Stimulated activated naive B cell treated with anti-CD40 and anti-IgM and Interleukin-4, amounts not matched to agents 10 μg/mL and 1 μg/mL and 100 μg/mL, for 72 hours (primary cell): ENCODE measurements around the gene GRK4.
A peak's percentile ranks its signal among the peaks of the same experiment; 100 is the strongest.

Source experiments
- ATAC-seq, 2 donors: fragments of 150-1000 bp; cut with Tn5 transposase; replicated peaks; 2 replicates each; pipeline ENCODE4 v1.10.0; 2021; ENCODE audit warnings: moderate library complexity in 1 of 2
- DNase-seq: peaks from one replicate; pipeline ENCODE4 v3.0.0; 2021
- H3K27ac Mint-ChIP-seq: one replicate; pipeline ENCODE4 v1.8.0; 2022; ENCODE audit warnings: mild to moderate bottlenecking, mixed read lengths
- H3K27me3 Mint-ChIP-seq, 2 donors: one replicate each; pipeline ENCODE4 v1.8.0; 2022; ENCODE audit warnings: mixed read lengths in 2 of 2
- H3K36me3 Mint-ChIP-seq, 2 donors: one replicate each; pipeline ENCODE4 v1.8.0; 2022; ENCODE audit warnings: mixed read lengths in 2 of 2, mild to moderate bottlenecking in 1 of 2
- H3K4me1 Mint-ChIP-seq, 2 donors: one replicate each; pipeline ENCODE4 v1.8.0; 2022; ENCODE audit warnings: mixed read lengths in 2 of 2, mild to moderate bottlenecking in 1 of 2
- H3K4me3 Mint-ChIP-seq, 2 donors: one replicate each; pipeline ENCODE4 v1.8.0; 2022; ENCODE audit warnings: mild to moderate bottlenecking in 2 of 2, mixed read lengths in 2 of 2, moderate library complexity in 1 of 2
- H3K9me3 Mint-ChIP-seq, 2 donors: one replicate each; pipeline ENCODE4 v1.8.0; 2022; ENCODE audit warnings: mixed read lengths in 2 of 2, mild to moderate bottlenecking in 1 of 2

The GRK4 gene

DNA sequence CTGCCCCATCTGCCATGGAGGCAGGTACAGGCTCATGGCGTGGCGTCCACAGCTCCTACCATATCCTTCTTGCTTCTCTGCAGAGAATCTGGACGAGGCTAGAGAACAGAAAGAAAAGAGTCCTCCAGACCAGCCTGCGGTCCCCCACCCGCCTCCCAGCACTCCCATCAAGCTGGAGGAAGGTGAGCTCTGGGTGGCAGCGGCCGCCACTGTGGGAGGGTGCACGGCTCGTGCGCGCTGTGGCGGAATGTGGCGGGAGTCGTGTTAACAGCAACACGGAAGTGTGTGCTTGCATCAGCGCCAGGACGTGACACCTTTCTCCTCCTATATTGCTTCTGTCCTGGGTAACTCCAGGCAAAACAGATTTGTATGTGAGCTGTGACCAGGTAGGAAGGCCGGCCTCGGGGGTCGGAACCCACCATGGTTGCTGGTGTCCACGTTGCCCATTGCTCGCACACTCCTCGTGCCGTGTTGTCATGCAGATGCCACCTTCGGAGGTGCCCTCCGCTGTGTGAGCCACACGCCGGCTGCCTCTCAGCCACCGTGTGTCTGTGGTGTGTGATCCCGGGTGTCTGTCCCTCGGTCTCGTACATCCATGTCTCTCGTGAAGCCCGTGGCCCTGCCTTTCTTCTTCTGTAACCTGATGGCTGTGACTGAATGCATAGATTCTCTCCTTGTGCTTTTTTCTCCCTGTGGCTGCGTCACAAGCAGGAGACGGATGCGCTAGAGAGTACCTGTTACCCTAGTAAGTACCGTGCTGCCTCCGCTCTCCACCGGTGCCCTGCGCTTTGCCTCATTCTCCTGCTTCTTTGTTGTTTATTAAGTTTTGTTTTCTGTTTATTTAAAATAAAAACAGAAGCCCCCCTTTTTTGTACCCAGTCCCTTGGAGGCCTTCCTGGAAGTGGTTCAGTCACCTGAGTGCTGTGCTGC lies 37.2 kb upstream of the GRK4 start:
- Mint-ChIP-seq H3K4me3 (no peak overlapping the region), H3K27me3 (no peaks in the 10 kb centered on the region), H3K36me3 (peaks cover 38 to 73% of the 10 kb centered on the region in 2 donors), H3K4me1 (peaks cover 22 to 37% of the 10 kb centered on the region in 2 donors), H3K9me3 (no peaks in the 10 kb centered on the region), H3K27ac (peak overlapping the region; percentile 86)
- no peak for DNase-seq
- no peak for ATAC-seq

GRCh38 chr4:2927016-2927695 lies 36.2 kb upstream of the GRK4 start:
- H3K4me1 Mint-ChIP-seq = peaks cover 25 to 37% of the 10 kb centered on the region in 2 donors

GRCh38 chr4:2927696-2928075 lies 35.7 kb upstream of the GRK4 start:
- no peak for ATAC-seq
- no peak for DNase-seq
- peaks cover 35 to 67% of the 10 kb centered on the region in 2 donors for H3K36me3 Mint-ChIP-seq

More at GRCh38 chr4:2927016-2927695, 36.2 kb upstream of the GRK4 start:
- Mint-ChIP-seq H3K9me3 (no peaks in the 10 kb centered on the region), H3K36me3 (peaks cover 37 to 71% of the 10 kb centered on the region in 2 donors), H3K27me3 (no peaks in the 10 kb centered on the region), H3K27ac (peak overlapping the region; percentile 86), H3K4me3 (no peak overlapping the region)
- ATAC-seq = no peak
- DNase-seq = no peak

GRCh38 chr4:2928242-2929176 lies 34.9 kb upstream of the GRK4 start:
- peak overlapping the region; percentile 52 for H3K27ac Mint-ChIP-seq
- H3K4me3 Mint-ChIP-seq = no peak overlapping the region
- ATAC-seq = no peak
- peaks cover 40 to 69% of the 10 kb centered on the region in 2 donors for H3K36me3 Mint-ChIP-seq
- no peak for DNase-seq
- no peaks in the 10 kb centered on the region for H3K9me3 Mint-ChIP-seq
- H3K27me3 Mint-ChIP-seq = no peaks in the 10 kb centered on the region
- H3K4me1 Mint-ChIP-seq = peaks cover 25 to 37% of the 10 kb centered on the region in 2 donors

More at GRCh38 chr4:2927696-2928075, 35.7 kb upstream of the GRK4 start:
- Mint-ChIP-seq H3K4me3 (no peak overlapping the region), H3K27me3 (no peaks in the 10 kb centered on the region), H3K27ac (peak overlapping the region; percentile 25), H3K9me3 (no peaks in the 10 kb centered on the region), H3K4me1 (peaks cover 22 to 37% of the 10 kb centered on the region in 2 donors)

DNA sequence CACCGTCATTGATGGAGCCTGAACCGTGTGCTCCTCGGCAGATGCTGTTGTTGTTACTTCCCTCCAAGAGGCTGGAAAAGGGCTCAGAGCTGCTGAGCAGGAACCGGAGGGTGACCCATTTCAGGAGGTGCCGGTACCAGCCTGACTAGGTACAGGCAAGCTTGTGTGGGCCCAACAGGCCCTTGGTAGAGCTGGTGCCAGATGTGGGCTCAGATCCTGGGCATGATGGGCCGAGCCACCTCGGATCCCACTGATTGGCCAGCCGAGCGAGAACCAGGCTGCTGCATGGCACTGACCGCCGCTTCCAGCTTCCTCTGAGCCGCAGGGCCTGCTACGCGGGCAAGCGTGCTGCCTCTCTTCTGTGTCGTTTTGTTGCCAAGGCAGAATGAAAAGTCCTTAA lies 33.9 kb upstream of the GRK4 start:
- Mint-ChIP-seq H3K27me3 (no peaks in the 10 kb centered on the region), H3K9me3 (no peaks in the 10 kb centered on the region), H3K4me3 (no peak overlapping the region), H3K27ac (peak overlapping the region; percentile 20), H3K4me1 (peaks cover 23 to 34% of the 10 kb centered on the region in 2 donors), H3K36me3 (peaks cover 37 to 64% of the 10 kb centered on the region in 2 donors)
- ATAC-seq (no peak), DNase-seq (no peak)

- H3K4me1 Mint-ChIP-seq = peaks cover 23 to 34% of the 10 kb centered on the region in 2 donors
- DNase-seq (no peak), ATAC-seq (no peak)
- H3K27ac Mint-ChIP-seq = peak overlapping the region; percentile 79
- peaks cover 37 to 61% of the 10 kb centered on the region in 2 donors for H3K36me3 Mint-ChIP-seq
- H3K4me3 Mint-ChIP-seq = peak overlapping the region; percentile 61 to 62
- no peaks in the 10 kb centered on the region for H3K27me3 Mint-ChIP-seq
- no peaks in the 10 kb centered on the region for H3K9me3 Mint-ChIP-seq
These were observed 33.1 kb upstream of the GRK4 start for GRCh38 chr4:2930135-2930757.

- ATAC-seq (no peak), DNase-seq (no peak)
- Mint-ChIP-seq H3K9me3 (no peaks in the 10 kb centered on the region), H3K4me1 (peaks cover 23 to 41% of the 10 kb centered on the region in 2 donors), H3K27me3 (no peaks in the 10 kb centered on the region), H3K36me3 (peaks cover 35 to 65% of the 10 kb centered on the region in 2 donors), H3K4me3 (peak overlapping the region; percentile 89 to 94), H3K27ac (peak overlapping the region; percentile 97)
These were observed 32.4 kb upstream of the GRK4 start for GRCh38 chr4:2930758-2931511.

GRCh38 chr4:2931512-2932301 lies 31.7 kb upstream of the GRK4 start:
- Mint-ChIP-seq H3K9me3 (no peaks in the 10 kb centered on the region), H3K4me3 (peak overlapping the region; percentile 89 to 94), H3K4me1 (peaks cover 31 to 49% of the 10 kb centered on the region in 2 donors), H3K27ac (peak overlapping the region; percentile 97), H3K27me3 (no peaks in the 10 kb centered on the region), H3K36me3 (peaks cover 40 to 65% of the 10 kb centered on the region in 2 donors)
- ATAC-seq (peak; percentile 67 to 77), DNase-seq (peak; percentile 86)

DNA sequence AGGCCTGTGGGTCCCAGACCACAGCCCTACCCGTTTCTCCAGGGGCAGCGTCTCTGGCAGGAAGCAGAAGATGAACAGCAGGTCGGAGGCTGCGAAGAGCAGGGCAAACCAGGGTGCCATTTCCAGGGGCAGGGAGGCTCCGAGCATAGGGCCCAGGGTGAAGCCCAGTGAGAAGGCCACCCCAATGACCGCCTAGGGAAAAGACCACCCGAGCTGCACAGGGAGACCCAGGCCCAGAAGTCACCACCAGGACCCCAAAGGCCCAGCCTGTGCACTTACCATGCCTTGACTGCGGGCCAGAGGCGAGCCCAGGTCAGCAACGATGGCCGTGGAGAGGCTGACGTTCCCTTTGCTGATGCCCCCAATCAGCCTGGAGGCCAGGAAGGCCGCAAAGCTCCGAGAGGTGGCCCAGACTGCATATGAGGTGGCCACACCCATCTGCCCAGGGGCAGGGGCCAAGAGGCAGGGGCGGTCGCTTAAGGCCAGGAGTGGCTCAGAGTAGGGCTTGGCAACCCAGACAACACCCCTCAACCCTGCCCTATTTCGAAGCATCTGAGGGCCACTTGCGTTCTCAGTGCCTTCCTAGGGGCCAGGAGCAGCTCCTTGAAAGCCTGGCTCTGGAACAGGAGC lies 30.9 kb upstream of the GRK4 start:
- H3K36me3 Mint-ChIP-seq = peaks cover 47 to 69% of the 10 kb centered on the region in 2 donors
- peak in 1 of 2 donors; percentile 0 for ATAC-seq

DNA sequence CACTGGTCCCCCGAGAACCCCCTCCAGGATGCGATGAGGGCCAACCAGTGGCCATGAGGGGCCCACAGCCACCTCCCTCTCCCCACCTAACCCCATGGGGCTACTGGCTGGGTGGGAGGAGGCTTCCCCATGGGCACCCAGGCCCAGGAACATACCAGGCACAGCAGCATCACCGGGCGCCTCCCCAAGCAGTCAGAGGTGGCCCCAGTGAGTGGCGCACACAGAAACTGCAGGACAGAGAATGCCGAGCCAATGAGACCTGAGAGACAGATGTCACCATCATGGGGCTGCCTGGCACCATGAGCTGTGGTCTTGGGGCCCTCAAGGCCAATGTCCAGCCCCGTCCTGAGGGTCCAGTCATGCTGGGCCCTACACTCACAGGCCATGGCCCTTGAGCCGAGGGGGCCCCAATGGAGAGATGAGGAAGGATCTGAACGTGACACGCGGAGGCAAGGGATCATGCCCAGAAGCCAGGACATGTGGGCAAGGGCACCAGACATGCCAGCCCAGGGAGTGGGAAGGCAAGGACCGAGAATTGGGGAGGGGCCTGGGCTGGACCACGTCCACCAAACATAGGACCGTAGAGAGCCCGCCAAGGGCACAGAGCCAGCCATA lies 30.3 kb upstream of the GRK4 start:
- DNase-seq (no peak), ATAC-seq (no peak)
- Mint-ChIP-seq H3K9me3 (no peaks in the 10 kb centered on the region), H3K4me3 (peak overlapping the region; percentile 89 to 94), H3K36me3 (peaks cover 46 to 69% of the 10 kb centered on the region in 2 donors), H3K27me3 (no peaks in the 10 kb centered on the region), H3K4me1 (peaks cover 36 to 63% of the 10 kb centered on the region in 2 donors), H3K27ac (peak overlapping the region; percentile 97)

More for the DNA sequence above, 30.9 kb upstream of the GRK4 start:
- Mint-ChIP-seq H3K4me3 (peak overlapping the region; percentile 89 to 94), H3K9me3 (no peaks in the 10 kb centered on the region), H3K27me3 (no peaks in the 10 kb centered on the region), H3K27ac (peak overlapping the region; percentile 97), H3K4me1 (peaks cover 36 to 56% of the 10 kb centered on the region in 2 donors)
- no peak for DNase-seq

- Mint-ChIP-seq H3K9me3 (no peaks in the 10 kb centered on the region), H3K27ac (peak overlapping the region; percentile 97), H3K36me3 (peaks cover 42 to 64% of the 10 kb centered on the region in 2 donors), H3K4me1 (peaks cover 36 to 64% of the 10 kb centered on the region in 2 donors), H3K4me3 (peak overlapping the region; percentile 89 to 94), H3K27me3 (no peaks in the 10 kb centered on the region)
- DNase-seq = no peak
- ATAC-seq = no peak
These were observed 29.8 kb upstream of the GRK4 start for GRCh38 chr4:2933566-2934076.
